GM19395 (cell line): ENCODE data around the gene HCN2.
"Not testable (repeated sequence)": the region's sequence is repeated elsewhere in the genome, so short reads cannot be mapped to it uniquely, and the experiment has no call there.

Experiments
- ATAC-seq: cut with Tn5 transposase; IDR thresholded peaks from one replicate; pipeline ENCODE4 v1.9.1; 2021; ENCODE audit warnings: mild to moderate bottlenecking, moderate library complexity; ENCODE audit not compliant: unreplicated experiment

Gene HCN2

DNA sequence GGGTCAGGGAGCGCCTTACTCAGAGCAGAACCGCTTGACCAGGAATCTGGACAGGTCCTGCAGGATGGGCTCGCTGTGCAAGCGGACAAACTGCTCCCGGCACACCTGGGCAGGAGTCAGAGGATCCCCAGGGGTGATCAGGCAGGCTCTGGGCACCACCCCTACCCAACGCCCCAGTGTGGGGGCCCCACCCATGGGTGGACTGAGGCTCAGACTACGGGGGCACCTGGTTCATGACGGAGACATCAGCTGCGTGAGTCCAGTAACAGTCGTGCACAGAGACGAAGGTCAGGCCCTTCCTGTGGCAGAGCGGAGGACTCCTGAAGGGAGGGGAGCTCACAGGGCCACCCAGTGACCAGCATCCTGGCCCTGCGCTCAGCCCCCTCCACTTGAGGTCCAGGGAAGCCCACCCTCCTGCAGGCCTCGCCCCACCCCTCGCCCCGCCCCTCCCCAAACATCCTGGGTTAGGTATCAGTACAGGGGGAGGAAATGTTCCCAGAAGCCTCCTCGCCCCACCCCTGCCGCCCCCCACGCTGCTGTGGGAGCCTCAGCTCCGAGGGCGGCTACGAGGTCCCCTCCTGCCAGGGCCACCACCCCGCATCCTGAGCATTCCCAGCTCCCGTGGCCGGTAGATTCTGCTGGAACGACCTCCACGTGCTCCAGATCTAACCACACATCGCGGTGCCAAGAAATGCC lies 28.0 kb downstream of the HCN2 start:
- ATAC-seq, result no peak

GRCh38 chr19:618247-618619 lies 28.6 kb downstream of the HCN2 start:
- no peak for ATAC-seq

DNA sequence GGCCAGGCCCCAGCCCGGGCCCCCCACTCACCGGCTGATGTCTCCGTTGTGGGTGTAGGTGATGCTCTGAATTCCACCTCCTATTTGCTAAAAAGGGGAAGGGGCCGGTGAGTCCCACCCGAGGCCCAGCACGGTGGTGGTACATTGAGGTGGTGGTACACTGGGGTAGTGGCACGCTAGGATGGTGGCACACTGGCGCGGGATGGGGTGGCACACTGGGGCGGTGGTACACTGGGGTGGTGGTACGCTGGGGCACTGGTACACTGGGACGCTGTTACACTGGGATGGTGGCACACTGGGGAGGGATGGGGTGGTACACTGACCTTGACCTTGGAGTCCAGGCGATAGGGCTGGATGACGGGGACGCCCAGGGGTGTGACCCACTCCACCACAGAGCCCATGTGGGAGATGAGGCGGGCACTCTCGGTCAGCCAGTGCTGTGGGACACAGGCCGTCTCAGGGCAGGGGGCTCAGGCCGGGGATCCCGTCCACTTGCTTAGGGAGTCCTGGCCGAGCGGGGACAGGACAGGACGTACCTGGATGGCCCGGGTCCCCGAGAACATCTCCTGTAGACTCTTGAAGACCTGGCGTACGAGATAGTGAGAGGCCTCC lies 29.1 kb downstream of the HCN2 start:
- ATAC-seq, result no peak

GRCh38 chr19:619286-620002 lies 29.8 kb downstream of the HCN2 start:
- ATAC-seq, result no peak

DNA sequence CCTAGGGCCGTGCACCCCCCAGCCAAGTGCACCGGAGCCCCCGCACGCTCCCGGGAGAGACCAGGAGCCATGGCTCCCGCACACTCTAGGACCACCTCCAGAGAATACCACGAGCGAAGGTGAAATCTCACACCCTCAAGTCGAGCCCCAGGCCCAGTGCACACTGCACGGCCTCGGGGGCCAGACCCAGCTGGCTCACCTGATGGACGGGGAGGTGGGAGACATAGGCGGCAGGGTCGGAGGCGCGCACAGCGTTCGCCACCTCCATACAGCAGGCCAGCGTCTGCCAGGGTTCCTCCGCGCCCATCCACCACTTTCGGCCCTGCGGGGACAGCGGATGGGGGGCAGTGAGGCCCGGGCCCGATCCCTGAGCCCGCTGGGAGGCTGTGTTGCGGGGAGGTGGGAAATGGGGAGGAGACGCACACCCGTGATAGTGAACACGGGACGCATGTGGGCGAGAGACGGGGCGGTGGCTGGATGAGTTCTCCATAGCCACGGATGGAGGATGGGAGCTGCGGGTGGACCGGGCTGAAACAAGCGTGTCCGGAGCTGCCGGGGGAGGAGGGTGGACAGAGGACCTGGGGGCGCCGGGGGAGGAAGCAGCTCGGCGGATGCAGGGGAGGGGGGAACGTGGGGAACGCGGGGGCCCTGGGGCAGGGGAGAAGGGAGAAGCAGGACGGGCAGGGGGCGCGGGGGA lies 30.6 kb downstream of the HCN2 start:
- no peak for ATAC-seq

DNA sequence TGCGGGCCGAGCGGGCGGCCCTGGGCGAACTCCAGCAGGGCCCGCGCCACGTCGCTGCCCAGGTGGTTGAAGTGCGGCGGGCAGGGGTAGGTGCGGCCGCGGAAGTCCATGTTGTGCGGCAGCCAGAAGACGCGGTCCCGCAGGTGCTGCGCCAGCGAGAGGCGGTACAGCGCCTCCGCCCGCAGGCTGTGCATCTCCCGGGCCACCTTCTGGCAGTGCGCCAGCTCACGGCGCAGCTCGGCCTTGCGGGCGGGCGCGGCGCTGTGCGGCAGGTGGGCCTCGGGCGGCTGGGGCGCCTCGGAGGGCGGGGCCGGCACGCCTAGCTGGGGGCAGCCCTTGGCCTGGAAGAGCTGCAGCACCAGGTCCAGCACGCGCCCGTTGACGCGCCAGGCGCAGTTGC lies 31.5 kb downstream of the HCN2 start:
- not testable (repeated sequence) for ATAC-seq

DNA sequence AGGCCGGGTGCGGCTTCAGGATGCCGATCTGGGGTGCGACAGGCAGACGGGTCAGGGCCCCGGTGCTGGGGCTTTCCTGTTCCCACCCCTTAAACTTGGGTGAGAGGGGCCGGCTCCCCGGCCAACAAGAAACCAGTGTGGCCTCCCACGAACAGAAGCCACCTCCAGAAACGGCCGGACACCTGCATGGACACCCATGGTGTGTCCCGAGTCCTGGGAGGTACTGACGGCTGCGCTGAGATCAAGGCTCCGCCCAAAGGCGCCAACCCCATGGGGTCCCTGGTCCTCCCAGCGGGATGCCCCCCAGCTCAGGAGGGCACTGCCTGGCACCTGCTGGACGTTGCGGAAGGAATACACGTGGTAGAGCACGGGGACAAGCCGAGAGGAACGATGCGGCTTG lies 32.1 kb downstream of the HCN2 start:
- ATAC-seq, result no peak

DNA sequence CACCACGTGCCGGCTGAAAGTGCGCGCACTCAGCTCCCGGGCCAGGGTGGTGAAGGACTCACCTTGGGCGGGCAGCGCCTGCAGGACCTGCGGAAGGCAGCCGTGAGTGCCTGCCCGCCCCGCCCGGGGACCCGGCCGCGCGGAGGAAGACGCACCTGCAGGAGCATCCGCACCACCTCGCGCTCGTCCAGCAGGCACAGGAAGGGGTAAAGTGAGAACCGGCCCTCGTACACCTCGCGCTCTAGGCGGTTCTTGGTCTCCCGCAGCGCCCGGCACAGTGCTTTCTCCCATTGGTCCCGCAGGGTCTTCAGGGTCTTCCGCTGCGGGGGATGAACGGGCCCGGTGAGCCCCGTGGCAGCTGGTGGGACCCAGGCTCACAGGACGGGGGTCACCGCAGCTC lies 33.0 kb downstream of the HCN2 start:
- ATAC-seq, result no peak

DNA sequence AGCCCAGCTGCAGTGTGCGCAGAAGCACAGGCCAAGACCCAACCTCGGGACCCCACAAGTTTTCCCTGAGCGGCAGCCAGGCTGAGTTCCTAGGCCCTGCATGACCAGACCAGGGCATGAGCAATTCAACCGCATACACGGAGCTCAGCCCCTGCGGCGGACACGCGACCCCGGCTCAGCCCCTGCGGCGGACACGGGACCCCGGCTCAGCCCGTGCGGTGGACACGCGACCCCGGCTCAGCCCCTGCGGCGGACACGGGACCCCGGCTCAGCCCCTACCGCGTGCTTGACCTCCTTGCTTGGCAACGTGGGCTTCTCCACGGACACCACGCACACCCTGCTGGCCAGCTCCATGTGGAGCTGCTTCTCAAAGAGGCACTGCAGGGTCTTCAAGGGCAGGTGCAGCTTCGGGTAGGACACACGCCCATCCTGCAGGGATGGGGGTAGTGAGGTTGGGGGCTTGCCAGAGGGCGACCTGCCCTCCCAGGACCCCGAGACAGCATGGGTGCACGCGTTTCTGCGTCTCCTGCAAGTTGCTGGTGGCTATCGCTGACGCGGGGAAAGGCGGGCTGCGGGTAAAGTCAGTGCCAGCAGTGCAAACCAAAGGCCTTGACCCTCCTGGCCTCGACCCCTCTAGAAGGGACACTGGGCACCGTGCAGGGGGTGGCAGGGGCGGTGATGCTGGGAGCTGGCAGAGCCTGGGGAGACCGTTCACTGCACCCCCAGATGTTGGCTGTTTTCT lies 33.7 kb downstream of the HCN2 start:
- no peak for ATAC-seq

- ATAC-seq, result no peak
Observed at GRCh38 chr19:623974-624373, 34.3 kb downstream of the HCN2 start.

GRCh38 chr19:624433-625109 lies 34.9 kb downstream of the HCN2 start:
- no peak for ATAC-seq

DNA sequence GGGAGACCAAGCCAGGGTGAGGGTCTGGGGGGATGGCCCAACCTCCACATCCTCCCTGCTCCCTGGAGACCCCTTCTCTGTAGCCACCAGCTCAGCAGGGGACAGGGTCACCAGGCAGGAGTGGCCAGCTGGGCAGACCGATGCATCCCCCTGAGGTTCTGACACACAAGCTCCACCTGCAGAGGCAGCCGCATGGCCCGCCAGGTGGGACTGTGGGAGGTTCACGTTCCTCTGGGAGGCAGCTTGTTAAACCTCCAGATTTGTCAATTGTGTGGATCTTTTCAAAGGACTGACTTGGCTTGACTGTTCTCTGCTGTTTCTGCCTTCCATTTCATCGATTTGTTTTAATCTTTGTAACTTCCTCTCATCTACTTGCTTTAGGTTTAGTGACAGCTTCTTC lies 35.6 kb downstream of the HCN2 start:
- no peak for ATAC-seq

GRCh38 chr19:626566-626965 lies 36.9 kb downstream of the HCN2 start:
- ATAC-seq, result not testable (repeated sequence)

GRCh38 chr19:628168-628567 lies 38.5 kb downstream of the HCN2 start:
- no peak for ATAC-seq

DNA sequence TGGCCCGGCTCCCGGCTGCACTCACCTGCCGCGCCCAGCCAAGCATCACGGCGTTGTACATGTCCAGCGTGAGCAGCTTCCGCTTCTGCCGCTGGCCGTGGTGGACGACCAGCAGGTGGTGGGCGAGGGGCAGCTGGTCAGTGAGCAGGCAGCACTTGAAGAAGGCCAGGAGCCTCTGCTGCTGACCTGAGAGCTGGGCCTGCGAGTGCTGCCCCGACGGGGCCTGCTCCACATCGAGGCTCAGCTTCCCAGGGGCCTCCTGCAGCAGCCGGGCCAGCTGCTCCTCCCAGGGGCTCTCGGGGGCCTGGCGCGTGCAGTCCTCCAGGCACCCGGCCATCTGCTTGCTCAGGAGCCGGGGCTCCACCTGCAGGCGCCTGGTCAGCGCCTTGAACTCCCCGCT lies 39.8 kb downstream of the HCN2 start:
- ATAC-seq, result not testable (repeated sequence)

DNA sequence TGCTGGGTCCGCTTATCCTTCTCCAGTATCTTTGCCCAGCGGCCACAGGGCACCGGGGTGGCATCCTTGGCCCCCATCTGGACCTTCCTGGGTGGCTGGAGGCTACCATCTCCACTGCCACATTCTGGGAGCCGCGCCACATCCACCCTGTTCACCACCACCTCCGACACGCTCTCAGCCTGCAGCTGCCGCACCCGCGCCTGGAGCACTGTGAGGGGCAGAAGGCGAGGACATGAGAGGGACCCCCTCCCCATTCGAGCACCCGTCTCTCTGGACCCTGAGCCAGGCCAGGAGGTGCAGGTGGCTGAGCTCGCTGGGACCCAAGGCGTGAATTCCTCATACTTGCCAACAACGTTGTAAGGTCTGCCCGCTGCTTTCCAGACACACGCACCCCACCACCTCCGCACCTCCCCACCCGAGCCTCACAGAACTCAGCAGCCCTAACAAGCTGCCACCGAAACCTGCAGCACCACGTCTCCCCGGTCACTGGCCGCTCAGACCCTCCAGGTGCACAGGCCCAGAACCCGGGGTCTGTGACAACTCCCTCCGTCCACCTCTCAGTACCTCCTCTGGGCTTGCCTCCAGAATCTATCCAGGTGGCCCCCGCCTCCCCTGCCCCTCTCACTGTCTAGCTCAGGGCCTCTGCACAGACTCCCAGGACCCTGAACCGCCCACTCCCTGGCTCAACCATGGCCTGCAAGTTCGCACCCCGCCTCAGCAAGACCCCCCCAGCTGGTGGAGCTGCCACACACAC lies 40.5 kb downstream of the HCN2 start:
- no peak for ATAC-seq

DNA sequence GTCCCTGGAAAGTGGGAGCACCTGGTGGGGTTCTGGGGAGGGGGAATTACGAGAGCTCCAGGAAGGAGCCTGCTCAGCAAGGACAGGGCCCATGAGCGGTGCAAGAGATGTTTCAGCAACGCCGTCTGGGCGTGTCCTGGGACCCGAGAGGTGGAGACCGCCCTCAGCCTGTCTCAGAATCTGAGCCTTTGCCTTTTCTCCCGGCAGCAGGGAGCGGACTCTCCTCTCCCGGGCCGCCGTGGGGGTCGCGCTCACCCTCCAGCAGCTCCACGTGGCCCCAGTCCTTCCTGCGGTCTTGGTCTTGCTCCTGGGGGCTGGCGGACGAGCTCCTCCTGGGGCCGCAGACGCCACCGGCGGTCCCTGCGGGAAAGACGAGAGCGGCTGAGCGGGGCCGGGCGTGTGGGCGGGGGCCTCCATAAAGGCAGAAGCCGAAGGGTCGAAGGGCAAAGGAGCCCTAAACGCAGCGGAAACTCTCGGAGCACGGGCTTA lies 42.9 kb downstream of the HCN2 start:
- ATAC-seq, result peak; percentile 24

DNA sequence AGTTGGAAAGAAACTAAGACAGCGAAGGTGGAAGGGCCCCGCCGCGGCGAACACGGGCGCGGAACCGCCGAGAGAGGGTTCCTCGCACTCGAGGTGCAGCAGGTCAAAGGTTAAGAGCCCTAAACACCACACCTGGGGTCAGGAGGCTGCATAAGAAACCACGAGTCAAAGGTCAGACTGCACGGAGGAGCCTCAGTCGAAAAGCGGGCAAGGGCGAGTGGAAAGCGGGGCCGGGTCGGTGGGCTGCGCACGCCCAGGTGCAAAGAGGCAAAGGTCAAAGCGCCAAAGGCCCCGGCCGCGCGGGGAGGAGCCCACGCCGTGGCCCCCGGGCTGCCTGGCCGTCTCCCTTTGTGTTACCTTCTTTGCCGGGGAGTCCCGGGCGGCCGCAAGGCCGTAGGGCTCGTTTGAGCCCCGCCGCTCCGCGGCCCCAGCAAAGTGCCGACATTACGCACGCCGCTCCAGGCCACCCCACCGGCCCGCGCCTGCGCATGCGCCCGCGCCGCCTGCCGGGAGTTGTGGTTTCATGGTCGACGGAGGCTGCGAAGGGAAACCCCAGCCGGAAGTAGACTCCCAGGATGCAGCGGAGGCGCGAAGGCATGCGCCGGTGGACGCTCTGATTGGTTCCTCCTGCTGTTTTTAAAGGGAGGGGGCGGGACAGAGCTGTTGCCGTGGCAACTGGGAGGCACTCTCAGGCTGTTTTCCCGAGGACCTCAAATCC lies 43.5 kb downstream of the HCN2 start, which contains the start of gene POLRMT:
POLRMT (minus strand) TSS at position 470 of the 718 bp plus-strand sequence; CDS start at position 445, 25 bp downstream.
- ATAC-seq, result peak; percentile 65
